ENCODE data around the gene MAFG.

Gene MAFG

GRCh38 chr17:81948635-81949378, 21.3 kb upstream of the MAFG start:
- no peak for ATAC-seq
- TF ChIP-seq ZFP3 (CRISPR knock-in tag; IDR thresholded peaks at IDR 0.05) (no peak), CSDC2 (CRISPR knock-in tag; IDR thresholded peaks at IDR 0.05) (no peak), TSHZ2 (CRISPR knock-in tag; IDR thresholded peaks at IDR 0.05) (no peak), SNAI2 (CRISPR knock-in tag; IDR thresholded peaks at IDR 0.05) (no peak), PPARA (CRISPR knock-in tag; IDR thresholded peaks at IDR 0.05; ENCODE audit: borderline replicate concordance) (no peak), BACH2 (CRISPR knock-in tag; IDR thresholded peaks at IDR 0.05; ENCODE audit: borderline replicate concordance) (no peak)

GRCh38 chr17:81947189-81947588, 19.7 kb upstream of the MAFG start, which contains the start of gene MYADML2:
Gene MYADML2, minus strand, starts transcription at chr17:81947233. Its CDS starts 5,492 bp downstream, at chr17:81941741.
- ATAC-seq = no peak

More at GRCh38 chr17:81947189-81947588, 19.7 kb upstream of the MAFG start, which contains the start of gene MYADML2:
- TF ChIP-seq ISL1 (CRISPR knock-in tag; IDR thresholded peaks at IDR 0.05) (no peak), POU6F1 (CRISPR knock-in tag; IDR thresholded peaks at IDR 0.05; ENCODE audit: borderline replicate concordance, low read depth) (no peak), ARNTL (CRISPR knock-in tag; IDR thresholded peaks at IDR 0.05; ENCODE audit: borderline replicate concordance, low read depth) (no peak), ZFP30 (CRISPR knock-in tag; IDR thresholded peaks at IDR 0.05) (no peak), PATZ1 (CRISPR knock-in tag; IDR thresholded peaks at IDR 0.05; ENCODE audit: borderline replicate concordance) (no peak), ZNF8 (CRISPR knock-in tag; IDR thresholded peaks at IDR 0.05) (no peak), ZNF70 (CRISPR knock-in tag; IDR thresholded peaks at IDR 0.05) (no peak), CSRNP3 (CRISPR knock-in tag; IDR thresholded peaks at IDR 0.05) (no peak), OSR1 (CRISPR knock-in tag; IDR thresholded peaks at IDR 0.05) (no peak), TSHZ2 (CRISPR knock-in tag; IDR thresholded peaks at IDR 0.05) (no peak), ZFP3 (CRISPR knock-in tag; IDR thresholded peaks at IDR 0.05) (no peak), GLIS3 (CRISPR knock-in tag; IDR thresholded peaks at IDR 0.05) (no peak)
